Measurements from ENCODE around the gene TCP1.

- TF ChIP-seq CTCF (IDR thresholded peaks at IDR 0.05) = no peak
- TF ChIP-seq POLR2A (IDR thresholded peaks at IDR 0.05) = no peak
Observed at GRCh38 chr6:159833556-159833955, 44.2 kb upstream of the TCP1 start.
